PFSK-1 (cell line): ENCODE results near the gene MOK.

ENCODE experiments used
- FOXP2 ChIP-seq: optimal IDR thresholded peaks from 2 replicates; pipeline ENCODE3; 2011; ENCODE audit warnings: borderline replicate concordance, control low read depth, inconsistent platforms; ENCODE audit not compliant: insufficient read depth; ENCODE audit errors: extremely low read length, extremely low read depth
- POLR2AphosphoS5 ChIP-seq: IDR thresholded peaks from 2 replicates; pipeline ENCODE4 v1.6.1; 2012; ENCODE audit warnings: low read depth, mild to moderate bottlenecking, control low read depth, low read length, moderate library complexity
- SIN3A ChIP-seq: IDR thresholded peaks from 2 replicates; pipeline ENCODE4 v1.6.1; 2012; ENCODE audit warnings: mild to moderate bottlenecking, low read length, moderate library complexity, borderline replicate concordance; ENCODE audit not compliant: insufficient read depth

DNA sequence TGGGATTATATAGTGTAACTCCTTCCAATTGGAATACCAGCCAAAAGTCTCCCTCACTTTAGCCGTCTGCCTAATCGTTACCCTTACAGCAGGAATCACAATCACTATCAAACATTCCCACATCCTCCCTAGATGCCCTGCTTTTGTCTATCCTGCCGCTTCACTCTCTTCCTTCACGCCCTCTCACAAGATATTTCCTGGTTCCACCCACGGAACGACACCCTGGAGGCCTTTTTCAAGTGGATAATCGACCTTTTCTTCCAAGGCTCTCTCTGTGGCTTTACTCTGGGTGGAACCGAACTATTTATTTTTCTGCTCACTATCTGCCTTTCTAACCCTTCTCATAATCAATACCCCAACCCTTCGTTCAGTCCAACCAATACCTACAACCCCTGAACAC, 58.9 kb downstream of the MOK start:
- no peak for TF ChIP-seq FOXP2
- TF ChIP-seq POLR2AphosphoS5: no peak
- no peak for TF ChIP-seq SIN3A
